ENCODE data around the gene LATS2. TPM values are rescaled to one million over a fixed set of nuclear protein-coding genes. Genes with fewer than 3 reads are reported as not detected.
"Not testable (repeated sequence)": the region's sequence is repeated elsewhere in the genome, so short reads cannot be mapped to it uniquely, and the experiment has no call there.

Gene LATS2
- total RNA-seq, 1 donor from 2014 or later = 22.5 TPM

DNA sequence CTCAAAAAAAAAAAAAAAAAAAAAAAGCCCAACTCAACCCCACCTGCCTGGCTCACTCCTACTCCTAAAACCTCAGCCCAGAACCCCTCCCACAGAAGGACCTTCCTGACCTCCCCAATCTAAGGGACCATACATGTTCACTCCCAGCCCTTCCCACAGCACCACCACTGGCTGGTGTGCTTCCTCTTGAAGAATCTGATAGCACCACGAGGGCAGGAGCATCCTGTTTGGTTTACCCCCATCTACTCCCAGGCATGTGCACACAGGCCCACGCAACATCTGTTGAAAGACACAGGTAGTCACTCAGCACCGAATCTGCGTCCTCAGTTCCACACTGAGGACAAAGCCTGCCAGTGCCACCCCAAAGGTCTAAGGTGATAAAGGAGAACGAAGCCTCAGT lies 8.2 kb downstream of the LATS2 start:
- no peak for ATAC-seq (ENCODE audit: poor library complexity)
- intact Hi-C loops (cut with DNase I) = no loop called here

DNA sequence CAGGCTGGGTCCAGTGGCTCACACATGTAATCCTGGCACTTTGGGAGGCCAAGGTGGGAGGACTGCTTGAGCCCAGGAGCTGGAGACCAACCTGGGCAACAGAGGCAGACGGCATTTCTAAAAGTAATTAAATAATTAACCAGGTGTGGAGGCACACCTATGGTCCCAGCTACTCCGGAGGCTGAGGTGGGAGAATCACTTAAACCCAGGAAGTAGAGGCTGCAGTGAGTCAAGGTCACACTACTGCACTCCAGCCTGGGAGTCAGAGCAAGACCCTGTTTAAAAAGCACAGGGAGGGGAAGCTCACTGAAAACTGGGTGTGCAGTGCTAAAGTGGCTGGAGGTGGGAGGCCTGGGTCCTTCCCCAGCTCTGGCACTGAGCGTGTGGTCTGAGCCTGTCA lies 9.7 kb downstream of the LATS2 start:
- ATAC-seq (ENCODE audit: poor library complexity) = no peak
- intact Hi-C loops (cut with DNase I) = no loop called here
- no peak for DNase-seq

More for the DNA sequence above, 8.2 kb downstream of the LATS2 start:
- DNase-seq = no peak

DNA sequence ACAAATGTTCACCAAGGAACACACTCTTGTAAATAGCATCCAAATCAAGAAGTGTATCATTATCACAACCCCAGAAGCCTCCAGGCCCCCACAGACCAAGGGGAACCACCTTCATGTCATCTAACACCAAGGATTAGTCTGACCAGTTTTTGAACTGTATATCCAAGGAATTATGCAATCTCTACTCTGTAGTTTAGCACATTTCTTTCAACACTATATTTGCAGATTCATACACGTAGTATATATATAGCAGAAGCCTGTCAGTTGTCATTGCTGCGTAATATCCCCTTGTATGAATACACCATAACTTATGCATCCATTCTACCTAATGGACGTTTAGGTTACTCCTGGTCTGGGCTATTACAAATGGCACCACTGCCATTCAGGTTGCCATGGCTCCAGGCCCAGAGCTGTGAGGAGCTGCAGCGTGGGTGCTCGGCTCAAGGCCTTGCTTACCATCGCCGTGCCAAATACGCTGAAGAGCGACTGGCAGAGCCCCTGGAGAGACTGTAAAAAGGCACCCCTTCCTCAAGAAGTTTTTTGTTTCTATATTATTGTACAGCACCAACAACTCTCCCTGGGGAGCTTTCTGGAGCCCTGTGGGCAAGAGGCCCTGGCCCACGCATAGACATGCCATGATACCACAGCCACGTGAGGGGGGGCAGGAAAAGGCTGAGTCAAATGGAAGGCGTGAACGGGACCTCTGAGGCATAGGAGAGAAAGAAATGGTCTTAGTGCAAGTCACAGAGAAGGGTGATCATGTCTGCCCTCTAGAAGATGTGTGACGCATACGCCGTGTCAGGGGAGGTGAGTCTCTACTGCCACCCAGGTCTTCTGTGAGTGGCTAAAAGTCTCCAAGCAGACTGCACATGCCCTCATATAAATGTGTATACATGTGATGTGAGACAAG lies 10.8 kb downstream of the LATS2 start:
- DNase-seq (no peak), ATAC-seq (ENCODE audit: poor library complexity) (peak; percentile 6)
- intact Hi-C loops (cut with DNase I) = no loop called here

DNA sequence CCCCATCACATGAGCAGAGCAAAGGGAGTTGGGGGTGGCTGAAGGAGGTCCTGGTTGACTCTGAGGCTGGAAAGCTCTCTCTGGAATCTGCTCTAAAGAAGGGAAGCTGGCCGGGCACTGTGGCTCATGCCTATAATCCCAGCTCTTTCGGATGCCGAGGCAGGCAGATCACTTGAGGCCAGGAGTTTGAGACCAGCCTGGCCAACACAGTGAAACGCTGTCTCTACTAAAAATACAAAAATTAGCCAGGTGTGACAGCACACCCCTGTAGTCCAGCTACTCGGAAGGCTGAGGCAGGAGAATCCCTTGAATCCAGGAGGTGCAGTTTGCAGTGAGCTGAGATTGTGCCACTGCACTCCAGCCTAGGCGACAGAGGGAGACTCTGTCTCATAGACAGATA lies 11.7 kb downstream of the LATS2 start:
- ATAC-seq (ENCODE audit: poor library complexity); intact Hi-C loops (cut with DNase I); DNase-seq: not testable (repeated sequence)

DNA sequence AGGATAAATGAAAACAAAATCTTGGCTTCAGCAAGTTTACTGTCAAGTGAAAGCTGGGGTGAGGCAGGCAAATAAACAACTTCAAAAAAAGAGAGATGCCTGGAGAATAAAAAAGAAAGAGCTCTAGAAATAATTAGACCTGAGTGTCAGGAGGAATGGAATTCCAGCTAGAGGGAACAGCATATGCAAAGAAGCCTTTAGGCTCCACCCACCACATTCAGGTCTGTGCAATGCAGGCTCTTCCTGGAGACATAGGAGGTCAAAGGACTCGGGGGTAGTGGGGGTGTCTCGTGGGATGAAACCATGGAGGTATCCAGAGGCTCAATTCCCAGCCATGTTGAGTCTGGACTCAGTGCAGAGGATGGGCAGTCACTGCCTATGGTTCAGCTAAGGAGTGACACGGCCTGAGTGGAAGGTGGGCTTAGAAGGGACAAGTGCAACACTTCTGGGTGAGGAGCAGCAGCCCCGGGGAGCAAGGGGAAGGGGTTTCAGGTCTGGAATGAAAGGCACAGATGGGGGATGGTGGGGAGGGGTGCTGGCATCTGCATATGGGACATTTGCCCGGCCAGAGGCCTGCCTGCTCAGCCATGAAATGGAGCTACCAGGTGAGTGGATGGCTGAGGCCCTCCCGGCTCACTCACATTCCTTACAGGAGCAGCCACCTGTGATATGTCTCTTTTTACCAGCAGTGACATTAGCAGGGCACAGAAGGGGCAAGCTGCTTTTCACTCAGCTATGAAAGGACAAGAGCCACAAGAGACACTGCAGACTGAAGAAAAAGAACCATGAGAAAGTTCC lies 12.3 kb downstream of the LATS2 start:
- intact Hi-C loops (cut with DNase I) = no loop called here
- no peak for ATAC-seq (ENCODE audit: poor library complexity)
- DNase-seq = no peak

DNA sequence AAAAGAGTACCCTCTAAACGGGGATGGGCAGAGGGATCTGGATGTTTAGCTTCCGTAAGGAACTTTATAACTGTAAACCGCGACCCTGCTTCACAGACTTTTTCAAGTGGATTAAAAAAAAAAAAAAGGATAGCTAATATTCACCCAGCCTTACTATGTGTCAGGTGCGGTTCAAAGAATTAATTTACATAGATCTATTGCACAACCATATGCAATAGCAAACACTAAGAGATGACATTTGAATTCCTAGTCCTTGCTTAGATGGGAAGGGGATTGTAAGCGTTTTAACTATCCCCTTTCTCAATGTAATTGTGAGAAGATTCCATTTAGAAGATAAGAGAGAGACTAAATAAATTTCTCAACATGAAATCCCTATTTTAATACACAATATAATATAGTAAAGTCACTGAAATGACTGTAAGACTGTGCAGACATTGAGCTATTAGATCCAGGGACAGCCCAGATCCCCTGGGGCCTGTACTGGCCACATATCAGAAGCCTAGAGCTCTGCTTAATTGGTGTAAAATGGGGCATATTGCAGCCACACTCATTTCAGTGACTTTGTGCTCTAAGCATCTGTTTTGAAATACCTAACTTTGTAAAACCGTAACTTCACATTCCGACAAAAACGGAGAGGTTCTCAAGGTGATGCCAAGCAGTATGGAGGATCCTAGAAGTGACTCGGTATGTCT lies 13.6 kb downstream of the LATS2 start:
- no peak for ATAC-seq (ENCODE audit: poor library complexity)
- intact Hi-C loops (cut with DNase I) = no loop called here
- DNase-seq = no peak

DNA sequence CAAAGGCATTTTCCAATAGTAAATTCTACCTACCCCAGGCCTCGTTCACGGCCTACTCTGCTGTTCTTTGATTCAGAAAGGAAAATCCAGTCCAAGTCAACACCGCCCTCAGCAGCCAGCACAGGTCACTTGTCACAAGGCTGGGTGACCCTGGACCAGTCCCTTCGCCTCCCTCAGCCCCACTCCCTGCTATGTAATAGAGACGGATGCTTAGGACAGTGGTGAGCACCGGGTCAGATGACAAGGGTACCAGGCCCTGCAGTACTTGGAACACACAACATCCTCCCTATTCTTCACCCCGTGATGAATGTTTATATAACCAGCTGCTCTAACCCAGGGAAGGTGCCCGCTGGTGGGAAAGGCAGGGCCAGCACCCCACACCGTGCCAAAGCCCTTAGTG lies 14.3 kb downstream of the LATS2 start:
- intact Hi-C loops (cut with DNase I) = no loop called here
- no peak for ATAC-seq (ENCODE audit: poor library complexity)
- DNase-seq = no peak

DNA sequence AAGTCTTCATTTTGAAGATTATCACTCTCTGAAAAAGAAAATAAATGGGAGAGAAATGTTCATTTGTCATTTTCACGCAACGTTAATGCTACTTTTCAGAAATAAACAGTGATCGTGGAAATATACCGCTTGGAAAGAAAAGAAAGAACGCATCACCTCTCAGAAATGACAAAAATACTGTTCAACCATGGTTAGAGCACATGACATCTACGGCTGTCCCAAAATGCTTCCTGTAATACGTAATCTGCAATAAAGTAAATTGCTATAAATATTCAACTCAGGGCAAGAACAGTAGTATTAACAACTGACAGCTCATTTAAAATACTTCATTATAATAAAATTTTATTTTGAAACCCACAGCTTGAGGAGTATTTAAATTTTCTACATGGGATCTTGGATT lies 15.2 kb downstream of the LATS2 start:
- DNase-seq (no peak), ATAC-seq (ENCODE audit: poor library complexity) (peak; percentile 38)
- intact Hi-C loops (cut with DNase I) = no loop called here

DNA sequence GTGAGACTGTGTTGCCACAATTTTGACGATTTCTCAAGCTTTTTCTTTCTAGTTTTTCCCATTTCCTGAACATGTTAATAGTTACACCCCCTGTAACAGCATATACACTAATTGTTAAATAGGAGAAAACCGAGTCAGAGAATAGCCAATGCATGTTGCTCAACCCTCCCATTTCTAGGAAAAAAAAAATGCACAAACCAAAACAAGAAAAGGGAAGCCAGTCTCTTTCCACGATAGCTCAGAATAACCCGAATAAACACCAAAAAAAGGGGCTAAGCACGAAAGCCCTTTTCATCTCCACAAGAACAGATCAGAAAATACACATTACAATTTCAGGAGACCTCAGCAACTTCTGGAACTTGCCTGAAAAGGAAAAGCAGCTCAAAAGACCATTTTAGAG lies 16.3 kb downstream of the LATS2 start:
- ATAC-seq (ENCODE audit: poor library complexity) (no peak), DNase-seq (no peak)
- intact Hi-C loops (cut with DNase I) = no loop called here

DNA sequence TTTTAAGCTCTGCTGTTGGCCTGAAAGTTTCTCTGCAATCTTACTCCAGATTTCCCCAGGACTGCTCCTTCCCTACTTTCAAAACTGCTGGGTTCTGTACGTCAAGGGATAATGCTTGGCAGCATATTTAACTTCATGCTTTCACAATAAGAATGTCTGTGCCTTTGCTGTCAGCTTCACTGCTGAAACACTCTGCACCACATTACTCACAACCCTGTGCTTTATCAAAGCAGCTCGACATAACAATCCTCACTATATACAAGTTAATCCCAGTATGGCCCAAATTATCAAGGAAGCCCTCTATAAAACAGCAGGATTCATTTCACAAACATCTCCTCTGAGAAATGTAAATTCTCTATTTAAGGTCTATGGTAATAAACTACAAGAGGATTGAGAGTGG lies 17.5 kb downstream of the LATS2 start:
- intact Hi-C loops (cut with DNase I) = no loop called here
- ATAC-seq (ENCODE audit: poor library complexity) (peak; percentile 75), DNase-seq (no peak)

DNA sequence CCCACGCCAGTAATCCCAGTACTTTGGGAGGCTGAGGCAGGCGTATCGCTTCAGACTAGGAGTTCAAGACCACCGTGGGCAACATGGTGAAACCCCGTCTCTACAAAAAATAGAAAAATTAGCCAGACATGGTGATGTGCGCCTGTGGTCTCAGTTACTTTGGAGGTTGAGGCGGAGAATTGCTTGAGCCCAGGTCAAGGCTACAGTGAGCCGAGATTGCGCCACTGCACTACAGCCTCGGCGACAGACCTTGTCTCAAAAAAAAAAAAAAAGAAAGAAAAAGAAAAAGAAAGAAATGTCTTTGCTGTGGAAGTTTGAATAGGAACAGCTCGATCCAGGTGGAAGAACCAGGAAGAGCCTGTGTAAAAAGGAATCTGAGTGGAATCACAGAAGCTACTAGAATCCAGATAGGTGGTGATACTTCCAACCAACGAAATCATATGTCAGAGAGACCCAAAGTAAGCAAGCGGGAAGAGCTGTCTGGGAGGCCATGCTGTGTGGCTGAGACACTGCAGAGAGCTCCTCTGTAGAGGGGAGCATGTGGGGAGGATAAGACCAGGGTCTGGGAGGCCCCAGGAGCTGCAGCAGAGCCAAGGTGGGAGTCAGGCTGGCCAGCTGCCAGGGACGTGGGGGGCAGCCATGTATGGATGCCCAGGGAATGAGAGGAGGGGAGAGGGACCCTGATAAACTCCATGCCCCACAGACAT lies 21.1 kb downstream of the LATS2 start:
- DNase-seq (no peak), ATAC-seq (ENCODE audit: poor library complexity) (no peak)
- intact Hi-C loops (cut with DNase I) = no loop called here

DNA sequence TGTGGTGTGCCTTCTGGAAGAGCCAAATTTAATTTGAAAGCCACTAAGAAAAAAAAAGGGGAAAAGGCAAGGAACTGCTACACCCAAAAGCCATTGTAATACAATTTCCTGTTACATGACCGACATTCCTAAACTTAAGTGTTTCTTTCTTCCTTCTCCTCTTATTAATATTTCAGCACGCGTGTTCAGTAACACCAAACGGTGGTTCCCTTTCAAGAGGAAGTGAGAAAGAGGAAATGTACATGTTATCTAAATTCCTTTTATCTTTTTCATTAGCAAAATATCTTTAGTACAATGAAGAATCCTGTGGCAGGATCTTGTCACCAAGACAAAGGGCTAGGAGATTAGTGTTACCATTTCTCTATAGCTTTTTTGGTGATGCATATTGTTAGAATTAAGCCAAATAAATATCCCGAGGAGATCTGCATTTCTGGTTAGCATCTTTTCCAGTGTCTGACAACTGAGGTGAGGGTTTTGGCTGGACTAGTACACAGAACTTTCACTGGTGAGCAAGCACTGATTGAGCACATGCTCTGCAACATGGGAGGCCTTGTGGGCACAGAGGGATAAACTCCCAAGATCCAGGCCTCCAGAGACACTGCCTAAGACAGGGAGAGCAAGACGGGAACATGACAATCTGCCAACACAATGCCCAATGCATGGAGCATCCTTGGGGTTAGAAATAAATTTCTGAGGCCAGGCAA lies 22.1 kb downstream of the LATS2 start:
- intact Hi-C loops (cut with DNase I) = no loop called here
- DNase-seq (no peak), ATAC-seq (ENCODE audit: poor library complexity) (no peak)

DNA sequence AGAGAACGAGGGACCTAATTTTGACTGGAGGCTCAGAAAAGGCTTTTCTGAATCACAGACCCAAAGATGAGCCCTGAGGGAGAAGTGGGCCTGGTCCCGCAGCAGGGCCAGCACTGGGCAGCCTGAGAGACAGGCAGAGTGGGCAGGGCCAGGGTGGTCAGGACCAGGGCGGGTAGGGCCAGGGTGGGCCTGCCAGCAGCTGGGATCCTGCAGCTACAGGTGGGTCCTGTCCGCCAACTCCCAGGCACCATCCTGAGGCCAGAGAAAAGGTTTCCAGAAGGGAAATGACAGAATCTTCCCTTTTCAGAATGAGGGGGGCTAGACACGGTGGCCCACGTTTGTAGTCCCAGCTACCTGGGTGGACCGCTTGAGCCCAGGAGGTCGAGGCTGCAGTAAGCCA lies 23.7 kb downstream of the LATS2 start:
- no peak for ATAC-seq (ENCODE audit: poor library complexity)

DNA sequence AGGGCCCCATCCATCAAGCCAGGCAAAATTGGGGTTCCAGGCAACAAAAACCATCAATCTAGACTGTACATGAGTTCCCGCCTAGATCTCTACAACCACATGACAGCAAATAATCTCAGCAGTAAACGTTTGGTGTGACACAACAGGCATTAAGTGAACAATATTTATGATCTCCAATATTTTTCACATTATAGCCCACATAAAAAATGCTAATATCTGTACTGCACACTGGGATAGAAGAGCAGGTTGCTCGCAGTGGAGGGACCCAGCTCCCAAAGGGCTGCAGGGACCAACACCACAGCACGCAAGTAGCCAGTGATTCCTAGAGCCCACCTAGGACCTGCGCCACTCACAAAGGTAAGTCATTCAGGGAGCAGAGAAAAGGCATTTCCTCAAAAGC lies 25.9 kb downstream of the LATS2 start:
- intact Hi-C loops (cut with DNase I) = no loop called here
- DNase-seq (no peak), ATAC-seq (ENCODE audit: poor library complexity) (no peak)

More for the DNA sequence above, 23.7 kb downstream of the LATS2 start:
- intact Hi-C loops (cut with DNase I) = no loop called here
- DNase-seq = no peak

DNA sequence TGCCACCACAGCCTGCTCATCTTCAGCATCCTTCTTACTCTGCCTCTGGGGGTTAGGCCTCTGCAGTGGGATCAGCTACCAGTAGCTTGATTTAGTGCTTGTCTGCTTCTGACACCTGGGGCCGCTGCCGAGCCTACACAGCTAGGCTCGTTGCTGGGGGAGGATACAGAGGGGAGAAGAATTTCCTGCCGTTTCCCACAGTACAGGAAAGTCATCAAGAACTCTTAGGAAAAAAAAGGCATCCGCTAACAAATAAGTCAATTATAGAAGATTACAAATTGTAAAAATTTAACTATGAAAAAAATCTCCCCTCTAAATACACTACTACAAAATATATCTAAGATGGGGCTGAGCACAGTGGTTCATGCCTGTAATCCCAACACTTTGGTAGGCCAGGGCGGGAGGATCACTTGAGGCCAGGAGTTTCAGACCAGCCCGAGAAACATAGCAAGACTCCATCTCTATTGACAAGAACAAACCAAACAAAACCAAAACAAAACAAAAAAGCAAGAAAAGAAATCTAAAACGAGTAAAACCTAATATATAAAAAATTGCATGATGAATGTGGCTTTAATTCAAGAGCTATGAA lies 26.7 kb downstream of the LATS2 start:
- intact Hi-C loops (cut with DNase I) = no loop called here
- ATAC-seq (ENCODE audit: poor library complexity) (peak; percentile 70), DNase-seq (peak; percentile 62)

DNA sequence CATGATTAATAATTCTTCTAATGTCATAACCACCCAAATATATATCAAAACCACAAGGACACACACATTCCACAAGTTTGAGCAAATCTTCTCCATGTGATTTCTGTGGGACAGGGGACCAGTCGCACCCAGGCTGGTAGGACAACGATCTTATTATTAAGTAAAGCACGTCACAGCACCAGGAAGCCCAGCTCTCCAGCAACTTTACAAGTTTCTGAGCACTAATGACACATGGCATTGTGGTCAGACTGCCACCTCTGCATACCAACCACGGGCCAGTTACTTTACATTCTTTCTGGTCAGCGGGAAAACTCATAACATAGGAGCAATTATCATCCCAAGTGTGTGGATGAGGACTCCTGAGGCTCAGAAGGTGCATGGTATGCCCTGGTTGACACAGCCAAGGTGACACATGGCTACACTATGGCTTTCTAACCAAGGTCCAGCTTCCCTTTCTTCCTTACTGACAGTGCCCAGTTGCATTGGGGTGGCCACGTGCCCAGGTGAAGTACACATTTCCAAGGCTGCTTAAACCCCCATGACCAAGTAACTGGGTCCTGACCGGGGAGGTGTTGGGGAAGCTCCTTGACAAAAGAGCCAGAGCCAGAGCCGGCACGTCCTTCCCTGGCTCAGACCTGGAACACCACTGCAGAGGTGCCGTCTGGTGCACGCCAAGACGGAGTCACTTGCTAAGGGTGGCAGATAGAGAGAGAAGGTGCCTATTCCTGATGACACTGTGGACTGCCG lies 27.4 kb downstream of the LATS2 start:
- ATAC-seq (ENCODE audit: poor library complexity) (peak; percentile 47), DNase-seq (no peak)
- intact Hi-C loops (cut with DNase I) = no loop called here

DNA sequence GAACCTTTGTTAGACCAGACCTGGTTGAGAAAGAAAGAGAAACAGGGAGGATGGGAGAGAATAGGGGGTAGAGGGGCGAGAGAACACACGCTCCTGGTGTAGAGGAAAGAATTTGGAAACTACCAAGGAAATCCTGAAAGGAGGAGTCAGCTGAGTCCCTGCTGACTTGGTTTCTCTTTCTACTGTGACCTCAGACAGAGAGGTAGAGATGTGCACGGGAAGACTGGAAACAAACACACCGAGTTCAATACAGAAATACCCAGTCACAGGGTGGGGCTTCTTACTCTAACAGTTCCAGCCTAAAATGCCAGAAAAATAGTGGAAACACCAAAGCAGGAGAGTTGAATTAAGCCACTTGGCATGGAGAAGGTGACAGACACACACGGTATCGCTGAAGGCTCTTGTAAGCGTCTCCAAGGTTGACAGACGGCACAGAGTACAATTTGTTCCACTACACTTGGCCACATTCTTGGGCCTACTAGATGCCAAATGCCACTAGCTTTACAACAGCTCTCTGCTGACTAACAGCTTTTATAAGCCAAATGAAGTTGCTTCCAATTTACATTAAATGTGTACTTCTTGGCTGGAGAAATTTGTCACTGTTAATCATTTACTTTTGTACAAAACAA lies 28.1 kb downstream of the LATS2 start:
- DNase-seq = no peak
- intact Hi-C loops (cut with DNase I) = no loop called here
- peak; percentile 94 for ATAC-seq (ENCODE audit: poor library complexity)

Data from Right ventricle myocardium superior (tissue), 1 donor.